Measurements from ENCODE around the gene CCM2.
"Not testable (repeated sequence)": the region's sequence is repeated elsewhere in the genome, so short reads cannot be mapped to it uniquely, and the experiment has no call there.

The CCM2 gene

GRCh38 chr7:44982535-44982923 is 17.5 kb upstream of the CCM2 start:
- no peak for DNase-seq

- DNase-seq = no peak
Measured at GRCh38 chr7:44982970-44983369, 17.0 kb upstream of the CCM2 start.

GRCh38 chr7:44983742-44984477 is 16.1 kb upstream of the CCM2 start:
- no peak for DNase-seq

GRCh38 chr7:44984478-44984758 is 15.6 kb upstream of the CCM2 start:
- no peak for DNase-seq

- no peak for DNase-seq
Measured at GRCh38 chr7:44985033-44985695, 14.8 kb upstream of the CCM2 start.

GRCh38 chr7:44985900-44986217 is 14.1 kb upstream of the CCM2 start:
- DNase-seq = no peak

- peak; percentile 94 for DNase-seq
Measured at GRCh38 chr7:44986218-44987053, 13.6 kb upstream of the CCM2 start.

- no peak for DNase-seq
Measured at GRCh38 chr7:44987457-44987856, 12.5 kb upstream of the CCM2 start.

GRCh38 chr7:44987996-44988395 is 12.0 kb upstream of the CCM2 start:
- DNase-seq = no peak

- DNase-seq = no peak
Measured at GRCh38 chr7:44988701-44989100, 11.3 kb upstream of the CCM2 start.

GRCh38 chr7:44989132-44989531 is 10.9 kb upstream of the CCM2 start:
- DNase-seq = no peak

GRCh38 chr7:44990109-44991023 is 9.6 kb upstream of the CCM2 start:
- no peak for DNase-seq

GRCh38 chr7:44992004-44992795 is 7.8 kb upstream of the CCM2 start:
- DNase-seq = not testable (repeated sequence)

GRCh38 chr7:44994877-44995554 is 5.0 kb upstream of the CCM2 start:
- no peak for DNase-seq

- no peak for DNase-seq
Measured at GRCh38 chr7:44995555-44996493, 4.2 kb upstream of the CCM2 start.

- no peak for DNase-seq
Measured at GRCh38 chr7:44998153-44998871, 1.7 kb upstream of the CCM2 start.

GRCh38 chr7:44999245-45000092 is 532 bp upstream of the CCM2 start:
- peak; percentile 100 for DNase-seq

- DNase-seq = no peak
Measured at GRCh38 chr7:45001138-45001694, 1.2 kb downstream of the CCM2 start.
